ENCODE measurements around the gene MMP17.

GRCh38 chr12:131818821-131819585 is 9.2 kb upstream of the MMP17 start:
- TF ChIP-seq, protein P1, sequence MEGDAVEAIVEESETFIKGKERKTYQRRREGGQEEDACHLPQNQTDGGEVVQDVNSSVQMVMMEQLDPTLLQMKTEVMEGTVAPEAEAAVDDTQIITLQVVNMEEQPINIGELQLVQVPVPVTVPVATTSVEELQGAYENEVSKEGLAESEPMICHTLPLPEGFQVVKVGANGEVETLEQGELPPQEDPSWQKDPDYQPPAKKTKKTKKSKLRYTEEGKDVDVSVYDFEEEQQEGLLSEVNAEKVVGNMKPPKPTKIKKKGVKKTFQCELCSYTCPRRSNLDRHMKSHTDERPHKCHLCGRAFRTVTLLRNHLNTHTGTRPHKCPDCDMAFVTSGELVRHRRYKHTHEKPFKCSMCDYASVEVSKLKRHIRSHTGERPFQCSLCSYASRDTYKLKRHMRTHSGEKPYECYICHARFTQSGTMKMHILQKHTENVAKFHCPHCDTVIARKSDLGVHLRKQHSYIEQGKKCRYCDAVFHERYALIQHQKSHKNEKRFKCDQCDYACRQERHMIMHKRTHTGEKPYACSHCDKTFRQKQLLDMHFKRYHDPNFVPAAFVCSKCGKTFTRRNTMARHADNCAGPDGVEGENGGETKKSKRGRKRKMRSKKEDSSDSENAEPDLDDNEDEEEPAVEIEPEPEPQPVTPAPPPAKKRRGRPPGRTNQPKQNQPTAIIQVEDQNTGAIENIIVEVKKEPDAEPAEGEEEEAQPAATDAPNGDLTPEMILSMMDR (conservative IDR thresholded peaks at IDR 0.05 in 1 of 2, IDR thresholded peaks at IDR 0.05 in 1 of 2; ENCODE audit: low read depth in 1 of 2, low read length in 2 of 2) = no peak
- no peak for TF ChIP-seq EZH2 (IDR thresholded peaks at IDR 0.05; ENCODE audit: low read length, missing control alignments)

Data from fibroblast of lung (primary cell).